HG03460 (cell line): ENCODE data around the gene U2AF2.

ENCODE experiments used
- ATAC-seq: cut with Tn5 transposase; IDR thresholded peaks from one replicate; pipeline ENCODE4 v1.9.1; 2021; ENCODE audit not compliant: unreplicated experiment

The U2AF2 gene

GRCh38 chr19:55687281-55688201, 32.7 kb downstream of the U2AF2 start:
- ATAC-seq: no peak

GRCh38 chr19:55688422-55689218, 33.8 kb downstream of the U2AF2 start:
- no peak for ATAC-seq

- no peak for ATAC-seq
These were observed 34.7 kb downstream of the U2AF2 start for GRCh38 chr19:55689411-55690108.

DNA sequence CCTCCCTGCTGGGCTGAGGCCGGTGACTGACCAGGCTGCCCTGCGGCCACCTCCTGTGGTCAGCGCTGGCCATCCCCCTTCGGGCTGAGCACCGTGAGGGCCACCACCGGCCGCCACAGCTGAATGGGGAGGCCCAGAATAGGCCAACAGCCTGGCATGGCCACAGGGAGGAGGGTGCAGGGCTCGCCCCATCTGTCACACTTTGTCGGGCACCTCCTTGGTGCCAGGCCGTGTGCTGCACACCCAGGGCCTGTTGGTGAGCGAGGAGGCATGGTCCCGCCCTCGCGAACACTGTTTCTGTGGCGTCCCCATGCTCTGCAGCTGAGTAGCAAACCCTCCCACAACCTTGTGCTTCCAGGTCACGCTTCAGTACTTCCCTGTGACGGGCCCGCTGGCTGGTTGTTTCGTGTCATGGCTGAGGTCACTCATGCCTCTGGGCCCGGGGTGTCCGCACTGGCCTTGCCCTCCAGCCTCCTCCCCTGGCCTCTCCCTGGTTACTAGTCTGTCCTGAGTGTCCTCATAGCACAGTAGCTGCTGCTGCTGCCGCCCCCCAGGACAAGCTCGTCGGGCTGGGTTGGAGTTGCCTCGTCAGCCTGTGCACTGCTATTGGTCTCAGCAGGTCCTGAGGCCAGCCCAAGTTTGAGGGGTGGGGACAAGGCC, 35.4 kb downstream of the U2AF2 start:
- ATAC-seq: no peak

GRCh38 chr19:55690769-55691545, 36.1 kb downstream of the U2AF2 start:
- no peak for ATAC-seq

DNA sequence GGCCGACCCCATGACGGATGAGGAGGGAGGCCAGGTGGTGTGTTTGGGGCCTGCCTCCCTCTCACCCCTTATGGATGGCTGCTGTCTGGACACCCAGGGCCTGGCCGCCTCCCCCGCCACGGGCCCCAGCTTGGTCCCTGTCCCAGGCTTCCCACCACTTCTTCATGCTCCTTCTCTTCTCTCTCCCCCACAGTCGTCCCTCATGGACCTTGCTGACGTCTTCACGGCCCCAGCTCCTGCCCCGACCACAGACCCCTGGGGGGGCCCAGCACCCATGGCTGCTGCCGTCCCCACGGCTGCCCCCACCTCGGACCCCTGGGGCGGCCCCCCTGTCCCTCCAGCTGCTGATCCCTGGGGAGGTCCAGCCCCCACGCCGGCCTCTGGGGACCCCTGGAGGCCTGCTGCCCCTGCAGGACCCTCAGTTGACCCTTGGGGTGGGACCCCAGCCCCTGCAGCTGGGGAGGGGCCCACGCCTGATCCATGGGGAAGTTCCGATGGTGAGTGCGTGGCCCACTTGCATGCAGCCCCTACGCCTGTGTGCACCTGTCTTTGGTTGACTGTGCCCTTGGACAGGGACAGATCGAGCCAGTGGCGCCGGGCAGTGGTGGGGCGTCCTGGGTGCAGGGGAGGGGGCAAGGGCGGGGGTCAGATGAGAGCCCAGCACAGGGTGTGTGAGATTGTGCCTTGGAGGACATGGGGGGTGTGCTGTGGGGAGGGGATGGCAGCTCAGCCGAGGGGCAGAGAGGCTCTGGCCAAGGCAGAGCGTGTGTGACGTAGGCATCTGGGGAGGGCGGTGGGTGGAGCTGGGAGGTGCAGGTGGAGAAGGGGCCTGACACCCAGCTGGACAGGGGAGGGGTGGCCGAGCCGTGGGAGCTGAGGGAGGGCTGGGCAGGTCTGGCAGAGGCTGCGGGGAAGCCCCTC, 37.0 kb downstream of the U2AF2 start:
- ATAC-seq: no peak

- ATAC-seq: no peak
These were observed 37.8 kb downstream of the U2AF2 start for GRCh38 chr19:55692681-55693081.

GRCh38 chr19:55693336-55693974, 38.6 kb downstream of the U2AF2 start:
- ATAC-seq: no peak

- no peak for ATAC-seq
These were observed 39.4 kb downstream of the U2AF2 start for GRCh38 chr19:55694241-55694655.

- no peak for ATAC-seq
These were observed 40.0 kb downstream of the U2AF2 start for GRCh38 chr19:55694656-55695491.

GRCh38 chr19:55695511-55696290, 40.9 kb downstream of the U2AF2 start:
- ATAC-seq: no peak

GRCh38 chr19:55696301-55697068, 41.6 kb downstream of the U2AF2 start:
- no peak for ATAC-seq

DNA sequence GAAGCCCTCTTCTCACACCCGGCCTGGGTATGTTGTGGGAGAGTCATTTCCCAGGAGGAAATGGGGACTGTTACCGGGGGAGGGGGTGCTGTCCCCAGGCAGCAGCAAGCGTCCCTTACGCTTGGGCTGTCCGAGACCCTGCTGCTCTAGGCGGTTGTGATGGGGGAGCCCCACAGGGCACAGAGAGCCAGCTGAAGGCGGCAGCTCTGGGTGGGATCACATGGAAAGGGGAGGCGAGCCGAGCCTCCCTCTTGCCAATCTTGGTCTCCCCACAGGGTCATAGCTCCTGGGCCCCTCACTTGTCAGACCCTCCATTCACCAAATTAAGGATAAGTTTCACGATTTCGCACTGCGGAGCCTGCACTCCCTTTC, 42.2 kb downstream of the U2AF2 start:
- no peak for ATAC-seq

DNA sequence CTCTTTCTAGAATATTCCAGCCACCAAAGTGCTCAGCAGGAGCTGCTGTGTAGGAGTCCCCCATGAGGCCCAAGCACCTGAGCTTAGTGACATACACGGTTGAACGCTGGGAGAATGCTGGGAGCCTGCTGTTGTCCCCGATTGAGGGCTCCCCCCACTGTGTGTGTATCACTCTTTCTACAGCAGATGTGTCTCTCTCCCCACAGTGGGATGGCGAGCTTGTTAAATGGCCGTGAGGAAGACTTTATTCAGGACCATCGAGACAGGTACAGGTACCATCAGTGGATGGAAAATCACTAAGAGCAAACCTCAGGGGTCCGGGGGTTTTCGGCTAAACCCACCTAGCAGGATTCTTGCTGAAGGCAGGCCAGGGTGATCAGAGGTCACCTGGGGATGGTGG, 42.9 kb downstream of the U2AF2 start:
- ATAC-seq: no peak

GRCh38 chr19:55698256-55698655, 43.4 kb downstream of the U2AF2 start:
- ATAC-seq: no peak

DNA sequence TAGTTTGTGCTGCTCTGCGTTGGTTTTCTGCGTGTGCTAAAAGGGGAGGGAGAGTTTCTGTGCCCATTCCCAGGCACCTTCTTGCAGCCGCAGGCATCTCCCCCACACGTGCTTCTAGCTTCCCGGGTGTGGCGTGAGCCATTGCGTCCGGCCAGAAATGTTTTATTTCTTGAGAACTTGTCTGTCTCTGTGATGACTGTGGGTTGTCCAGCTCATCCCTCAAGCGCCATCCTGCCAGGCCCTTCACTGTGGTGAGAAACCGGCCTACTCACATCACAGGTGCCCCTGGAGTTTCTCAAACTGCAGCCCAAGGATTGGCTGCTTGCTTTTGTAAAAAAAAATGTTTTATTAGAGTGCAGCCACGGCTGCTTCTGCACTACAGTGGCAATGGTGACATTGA, 44.4 kb downstream of the U2AF2 start:
- ATAC-seq: no peak
